ENCODE results near the gene LYSMD4. TPM values are rescaled to one million over a fixed set of nuclear protein-coding genes. Genes with fewer than 3 reads are reported as not detected.

The LYSMD4 gene
- total RNA-seq, 1 experiment from 2014 or later, result 15.9 TPM

DNA sequence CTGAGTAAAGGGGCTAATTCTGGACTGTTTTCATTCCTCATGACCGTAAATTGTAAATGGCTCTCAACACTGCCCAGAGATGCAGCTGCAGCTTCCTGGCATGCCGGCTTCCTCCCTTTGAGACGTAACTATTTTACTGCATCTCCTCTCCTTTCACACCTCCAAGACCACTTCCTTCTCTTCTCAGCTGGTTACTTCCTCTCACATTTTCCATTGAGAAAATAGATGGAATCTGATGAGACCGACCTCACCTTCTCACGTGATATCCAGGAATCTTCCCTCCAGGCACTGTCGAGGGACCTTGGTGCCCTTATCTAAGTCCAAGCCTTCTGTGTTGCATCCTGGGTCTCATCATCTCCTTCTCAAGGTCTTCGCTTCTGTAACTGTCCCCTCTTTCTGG, 12.7 kb downstream of the LYSMD4 start:
- H3K27me3 ChIP-seq (replicated peaks; ENCODE audit: control insufficient read depth, insufficient read depth, low read length), result no peaks in the 10 kb centered on the region
- no peaks in the 10 kb centered on the region for H3K27me3 Mint-ChIP-seq (ENCODE audit: insufficient read depth, unreplicated experiment)
- H3K9me3 ChIP-seq, result no peaks in the 10 kb centered on the region
- intact Hi-C loops (cut with micrococcal nuclease; ENCODE audit: unreplicated experiment), result no loop called here
- H3K36me3 ChIP-seq (ENCODE audit: control insufficient read depth, insufficient read depth, low read length), result no peaks in the 10 kb centered on the region; the same call in 1 of the 2 replicates
- peaks cover 10% of the 10 kb centered on the region for H3K4me1 Mint-ChIP-seq (ENCODE audit: low read depth, unreplicated experiment)
- TF ChIP-seq, protein P1, sequence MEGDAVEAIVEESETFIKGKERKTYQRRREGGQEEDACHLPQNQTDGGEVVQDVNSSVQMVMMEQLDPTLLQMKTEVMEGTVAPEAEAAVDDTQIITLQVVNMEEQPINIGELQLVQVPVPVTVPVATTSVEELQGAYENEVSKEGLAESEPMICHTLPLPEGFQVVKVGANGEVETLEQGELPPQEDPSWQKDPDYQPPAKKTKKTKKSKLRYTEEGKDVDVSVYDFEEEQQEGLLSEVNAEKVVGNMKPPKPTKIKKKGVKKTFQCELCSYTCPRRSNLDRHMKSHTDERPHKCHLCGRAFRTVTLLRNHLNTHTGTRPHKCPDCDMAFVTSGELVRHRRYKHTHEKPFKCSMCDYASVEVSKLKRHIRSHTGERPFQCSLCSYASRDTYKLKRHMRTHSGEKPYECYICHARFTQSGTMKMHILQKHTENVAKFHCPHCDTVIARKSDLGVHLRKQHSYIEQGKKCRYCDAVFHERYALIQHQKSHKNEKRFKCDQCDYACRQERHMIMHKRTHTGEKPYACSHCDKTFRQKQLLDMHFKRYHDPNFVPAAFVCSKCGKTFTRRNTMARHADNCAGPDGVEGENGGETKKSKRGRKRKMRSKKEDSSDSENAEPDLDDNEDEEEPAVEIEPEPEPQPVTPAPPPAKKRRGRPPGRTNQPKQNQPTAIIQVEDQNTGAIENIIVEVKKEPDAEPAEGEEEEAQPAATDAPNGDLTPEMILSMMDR (IDR thresholded peaks at IDR 0.05; ENCODE audit: insufficient read depth in 1 of 2, low read depth in 1 of 2, low read length in 1 of 2, severe bottlenecking in 1 of 2, unreplicated experiment in 1 of 2), result no peak
- DNase-seq, result no peak
- peaks cover 3% of the 10 kb centered on the region; the same call in 1 of the 2 replicates for H3K4me1 ChIP-seq
- H3K9me3 Mint-ChIP-seq (ENCODE audit: unreplicated experiment), result no peaks in the 10 kb centered on the region
- no peak overlapping the region for H3K4me3 Mint-ChIP-seq (ENCODE audit: unreplicated experiment)
- ChIA-PET POLR2A (interaction anchor here (0.5 kb wide), 1 partner anchor 20 kb away, joined by 5 read pairs; no protein-coding TSS in a partner anchor), CTCF (no interaction called here)
- H3K27ac Mint-ChIP-seq (ENCODE audit: unreplicated experiment), result no peak overlapping the region
- H3K36me3 Mint-ChIP-seq (ENCODE audit: insufficient read depth, unreplicated experiment), result peaks cover 4% of the 10 kb centered on the region
- BruUV-seq (replicated peaks), result no TSS peak
- H3K4me3 ChIP-seq (ENCODE audit: low read depth, low read length), result no peak overlapping the region

DNA sequence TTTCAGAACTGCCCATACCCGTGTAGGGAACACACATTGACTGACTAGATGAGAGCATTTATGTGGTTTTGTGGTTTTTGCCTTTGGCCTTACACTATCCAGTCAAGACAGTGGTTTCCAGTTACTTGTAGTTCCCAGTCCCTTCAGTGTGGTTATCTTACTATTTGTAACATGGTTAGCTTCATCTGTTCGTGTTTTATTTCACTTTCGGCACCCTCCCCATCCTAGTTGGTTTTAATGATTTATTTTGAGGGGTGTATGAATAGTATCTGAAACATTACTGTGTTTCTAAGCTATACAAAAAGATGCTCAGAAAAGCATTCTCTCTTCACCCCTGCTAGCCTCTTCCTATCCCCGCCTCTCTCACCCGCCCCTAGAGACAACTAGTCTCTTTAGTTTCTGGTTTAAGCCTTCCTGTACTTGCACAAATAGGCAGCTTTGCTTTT, 14.1 kb downstream of the LYSMD4 start:
- no peaks in the 10 kb centered on the region; the same call in 1 of the 2 replicates for H3K36me3 ChIP-seq (ENCODE audit: control insufficient read depth, insufficient read depth, low read length)
- Mint-ChIP-seq H3K9me3 (ENCODE audit: unreplicated experiment) (no peaks in the 10 kb centered on the region), H3K27me3 (ENCODE audit: insufficient read depth, unreplicated experiment) (no peaks in the 10 kb centered on the region), H3K36me3 (ENCODE audit: insufficient read depth, unreplicated experiment) (peaks cover 4% of the 10 kb centered on the region), H3K4me3 (ENCODE audit: unreplicated experiment) (no peak overlapping the region), H3K4me1 (ENCODE audit: low read depth, unreplicated experiment) (peaks cover 10% of the 10 kb centered on the region), H3K27ac (ENCODE audit: unreplicated experiment) (no peak overlapping the region)
- H3K4me1 ChIP-seq, result peaks cover 3% of the 10 kb centered on the region; the same call in 1 of the 2 replicates
- intact Hi-C loops (cut with micrococcal nuclease; ENCODE audit: unreplicated experiment), result no loop called here
- DNase-seq, result no peak
- H3K4me3 ChIP-seq (ENCODE audit: low read depth, low read length), result no peak overlapping the region
- ChIA-PET POLR2A (no interaction called here), CTCF (interaction anchor here (0.6 kb wide), 1 partner anchor 259 kb away, joined by 5 read pairs; no protein-coding TSS in a partner anchor)
- TF ChIP-seq, protein P1 (IDR thresholded peaks at IDR 0.05; ENCODE audit: insufficient read depth in 1 of 2, low read depth in 1 of 2, low read length in 1 of 2, severe bottlenecking in 1 of 2, unreplicated experiment in 1 of 2), result no peak
- no peaks in the 10 kb centered on the region for H3K9me3 ChIP-seq
- no TSS peak for BruUV-seq (replicated peaks)
- H3K27me3 ChIP-seq (replicated peaks; ENCODE audit: control insufficient read depth, insufficient read depth, low read length), result no peaks in the 10 kb centered on the region

DNA sequence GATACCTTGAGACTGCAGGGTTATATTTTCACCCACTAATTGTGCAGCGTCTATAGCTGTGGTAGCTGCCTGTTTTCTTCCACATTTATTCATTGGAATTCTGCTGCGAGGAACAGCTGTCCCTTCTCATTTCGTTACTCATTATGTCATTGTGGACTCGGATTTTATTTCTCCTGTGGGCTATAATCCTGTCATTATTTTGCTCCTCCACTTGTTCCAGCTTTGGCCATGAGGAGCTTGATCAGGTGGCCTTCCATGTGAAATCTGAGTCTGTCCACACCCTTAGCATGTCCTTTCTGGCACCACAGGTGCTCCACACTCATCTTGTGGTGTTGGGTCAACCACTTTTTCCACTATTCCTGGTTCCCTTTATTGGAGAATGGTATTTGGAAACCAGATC, 14.8 kb downstream of the LYSMD4 start:
- H3K27me3 ChIP-seq (replicated peaks; ENCODE audit: control insufficient read depth, insufficient read depth, low read length), result no peaks in the 10 kb centered on the region
- POLR2A ChIA-PET, result no interaction called here
- BruUV-seq (replicated peaks), result no TSS peak
- H3K36me3 ChIP-seq (ENCODE audit: control insufficient read depth, insufficient read depth, low read length), result no peaks in the 10 kb centered on the region; the same call in 1 of the 2 replicates
- no peaks in the 10 kb centered on the region for H3K9me3 Mint-ChIP-seq (ENCODE audit: unreplicated experiment)
- H3K4me3 Mint-ChIP-seq (ENCODE audit: unreplicated experiment), result no peak overlapping the region
- intact Hi-C loops (cut with micrococcal nuclease; ENCODE audit: unreplicated experiment), result no loop called here
- peaks cover 4% of the 10 kb centered on the region for H3K36me3 Mint-ChIP-seq (ENCODE audit: insufficient read depth, unreplicated experiment)
- H3K9me3 ChIP-seq, result no peaks in the 10 kb centered on the region
- CTCF ChIA-PET, result interaction anchor here (0.6 kb wide), 1 partner anchor 258 kb away, joined by 5 read pairs; no protein-coding TSS in a partner anchor
- H3K4me3 ChIP-seq (ENCODE audit: low read depth, low read length), result no peak overlapping the region
- TF ChIP-seq, protein P1 (IDR thresholded peaks at IDR 0.05; ENCODE audit: insufficient read depth in 1 of 2, low read depth in 1 of 2, low read length in 1 of 2, severe bottlenecking in 1 of 2, unreplicated experiment in 1 of 2), result no peak
- peaks cover 10% of the 10 kb centered on the region for H3K4me1 Mint-ChIP-seq (ENCODE audit: low read depth, unreplicated experiment)
- peaks cover 3% of the 10 kb centered on the region; the same call in 1 of the 2 replicates for H3K4me1 ChIP-seq
- H3K27ac Mint-ChIP-seq (ENCODE audit: unreplicated experiment), result no peak overlapping the region
- H3K27me3 Mint-ChIP-seq (ENCODE audit: insufficient read depth, unreplicated experiment), result no peaks in the 10 kb centered on the region
- no peak for DNase-seq

Measured in Caco-2 (cell line).